Measurements from ENCODE around the gene CPEB3.

Gene CPEB3

GRCh38 chr10:92001581-92001980 is 289.3 kb downstream of the CPEB3 start:
- peaks cover 34% of the 10 kb centered on the region for H3K36me3 ChIP-seq (ENCODE audit: insufficient read depth, low read length)
- H3K9me3 ChIP-seq (ENCODE audit: low read depth, low read length), result no peaks in the 10 kb centered on the region
- H3K9ac ChIP-seq (ENCODE audit: insufficient read length), result no peak overlapping the region
- no peak overlapping the region for H3K27ac ChIP-seq
- DNase-seq (ENCODE audit: low read depth, low spot score), result no peak
- TF ChIP-seq POLR2AphosphoS5 (IDR thresholded peaks at IDR 0.05; ENCODE audit: borderline replicate concordance, low read depth, low read length) (no peak), EZH2 (IDR thresholded peaks at IDR 0.05) (no peak), FOXP2 (optimal IDR thresholded peaks at IDR 0.05; ENCODE audit: control extremely low read depth, extremely low read length, insufficient read depth) (no peak)
- no peak overlapping the region for H3K4me3 ChIP-seq
